GM10248 (cell line): ENCODE data around the gene ECI2.
A peak's percentile ranks its signal among the peaks of the same experiment; 100 is the strongest.

Source experiments
- CTCF ChIA-PET: fragments of 300-600 bp; sonication (Branson Sonifier 250); formaldehyde crosslinking; extraction: SDS; loops from one replicate; lab custom pipeline; 2021; ENCODE audit warnings: antibody characterized with exemption; lab: Yijun Ruan, JAX
- POLR2A ChIA-PET: fragments of 350-650 bp; sonication (Branson Sonifier 250); formaldehyde crosslinking; extraction: SDS; loops from one replicate; lab custom pipeline; 2020; ENCODE audit warnings: antibody characterized with exemption; lab: Yijun Ruan, JAX
- DNase-seq: peaks from one replicate; pipeline ENCODE4 v3.0.0; 2012; ENCODE audit errors: extremely low spot score
- TF ChIP-seq, protein P1 (sequence below): IDR thresholded peaks from 2 replicates; pipeline ENCODE4 v1.5.1; 2012; ENCODE audit warnings: mild to moderate bottlenecking, low read depth; ENCODE audit errors: extremely low read depth, missing control alignments, control extremely low read depth

The ECI2 gene

DNA sequence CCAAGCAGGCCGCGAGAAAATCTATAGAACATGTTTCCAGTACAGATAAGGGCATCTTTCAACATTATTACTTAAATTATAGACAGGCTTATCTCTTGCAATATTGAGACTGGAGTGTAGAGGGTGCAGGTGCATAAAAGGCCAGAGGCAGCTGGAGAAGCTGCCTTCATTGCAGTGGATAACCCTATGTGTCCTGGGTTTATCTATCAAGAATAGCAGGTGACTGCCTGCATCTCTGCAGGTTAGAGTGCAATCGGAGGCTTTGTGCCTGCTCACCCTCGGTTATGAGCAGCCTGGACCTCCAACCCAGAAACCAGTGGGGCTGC lies 28.7 kb upstream of the ECI2 start:
- ChIA-PET CTCF (no interaction called here), POLR2A (no interaction called here)
- TF ChIP-seq, protein P1, sequence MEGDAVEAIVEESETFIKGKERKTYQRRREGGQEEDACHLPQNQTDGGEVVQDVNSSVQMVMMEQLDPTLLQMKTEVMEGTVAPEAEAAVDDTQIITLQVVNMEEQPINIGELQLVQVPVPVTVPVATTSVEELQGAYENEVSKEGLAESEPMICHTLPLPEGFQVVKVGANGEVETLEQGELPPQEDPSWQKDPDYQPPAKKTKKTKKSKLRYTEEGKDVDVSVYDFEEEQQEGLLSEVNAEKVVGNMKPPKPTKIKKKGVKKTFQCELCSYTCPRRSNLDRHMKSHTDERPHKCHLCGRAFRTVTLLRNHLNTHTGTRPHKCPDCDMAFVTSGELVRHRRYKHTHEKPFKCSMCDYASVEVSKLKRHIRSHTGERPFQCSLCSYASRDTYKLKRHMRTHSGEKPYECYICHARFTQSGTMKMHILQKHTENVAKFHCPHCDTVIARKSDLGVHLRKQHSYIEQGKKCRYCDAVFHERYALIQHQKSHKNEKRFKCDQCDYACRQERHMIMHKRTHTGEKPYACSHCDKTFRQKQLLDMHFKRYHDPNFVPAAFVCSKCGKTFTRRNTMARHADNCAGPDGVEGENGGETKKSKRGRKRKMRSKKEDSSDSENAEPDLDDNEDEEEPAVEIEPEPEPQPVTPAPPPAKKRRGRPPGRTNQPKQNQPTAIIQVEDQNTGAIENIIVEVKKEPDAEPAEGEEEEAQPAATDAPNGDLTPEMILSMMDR: no peak
- no peak for DNase-seq

DNA sequence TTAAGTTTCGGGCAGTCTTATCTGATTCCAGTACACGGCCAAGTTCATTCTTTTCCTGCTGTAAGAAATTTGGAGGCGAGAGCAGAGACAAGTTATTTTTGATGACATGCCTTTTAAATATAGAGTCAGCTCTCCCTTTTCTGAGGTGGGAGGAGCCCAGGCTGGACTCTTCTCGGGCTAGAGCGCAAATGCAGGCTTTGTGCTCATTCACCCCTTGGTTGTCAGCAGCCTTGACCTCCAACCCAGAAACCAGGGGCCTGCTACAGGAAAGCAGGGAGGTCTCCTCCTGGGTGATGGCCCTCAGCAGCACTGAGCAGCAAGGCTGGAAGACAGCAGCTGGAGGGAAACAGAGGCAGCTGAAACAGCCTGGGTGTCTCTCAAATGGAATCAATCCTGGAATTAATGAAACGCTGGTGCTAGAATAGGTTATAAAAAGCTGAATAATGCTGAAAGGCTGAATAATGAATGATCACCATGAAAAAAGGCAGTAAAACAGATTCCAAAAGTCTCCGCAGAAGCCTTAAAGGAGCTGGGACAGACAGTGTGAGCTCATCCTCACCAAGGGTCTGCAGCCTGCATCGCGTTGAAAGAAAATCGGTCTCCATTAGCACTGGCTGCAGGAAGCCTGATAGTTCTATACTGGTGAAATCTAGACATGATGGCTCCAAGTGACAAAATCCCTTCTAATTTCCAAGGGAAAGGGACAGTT lies 28.2 kb upstream of the ECI2 start:
- ChIA-PET POLR2A (no interaction called here), CTCF (no interaction called here)
- no peak for DNase-seq
- TF ChIP-seq, protein P1: no peak

DNA sequence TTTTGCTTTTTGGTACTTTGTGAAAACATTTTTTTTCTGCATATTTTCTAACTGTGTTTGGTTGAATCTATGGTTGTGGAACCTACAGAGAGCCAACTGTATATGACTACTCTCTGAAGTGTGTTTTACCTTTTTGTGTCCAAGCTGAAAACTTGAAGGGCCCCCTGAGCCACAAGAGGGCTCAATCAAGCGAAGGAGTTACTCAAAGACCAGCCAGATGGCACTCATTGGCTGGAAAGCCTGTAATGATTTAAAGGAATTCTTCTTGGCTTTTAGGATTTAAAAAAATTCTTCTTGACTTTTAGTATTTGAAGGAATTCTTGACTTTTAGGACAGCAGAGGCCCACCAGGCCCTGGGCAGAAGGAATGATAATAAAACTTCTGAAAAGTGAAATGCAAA lies 27.0 kb upstream of the ECI2 start:
- CTCF ChIA-PET: interaction anchor here (1.0 kb wide), 1 partner anchor 48 kb away, joined by 3 read pairs; no protein-coding TSS in a partner anchor
- POLR2A ChIA-PET: no interaction called here
- DNase-seq: no peak
- TF ChIP-seq, protein P1: no peak

DNA sequence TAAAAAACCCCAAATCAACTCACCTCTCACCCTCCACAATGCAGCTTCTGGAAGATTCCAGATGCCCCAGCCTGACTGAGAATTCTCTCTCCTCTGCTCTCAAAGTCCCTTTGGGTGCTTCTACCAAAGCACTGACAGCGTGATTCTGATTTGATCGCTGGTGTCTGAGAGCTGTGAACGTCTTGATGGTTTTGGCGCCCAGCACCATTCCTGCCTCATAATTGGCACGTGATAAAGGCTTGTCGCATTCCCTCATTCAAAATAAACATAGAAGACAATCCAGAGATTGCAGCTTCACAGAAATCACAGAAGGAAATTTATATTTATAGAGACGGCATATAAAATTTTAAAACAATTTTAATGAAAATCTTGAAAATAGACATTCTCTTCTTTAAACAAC lies 24.1 kb upstream of the ECI2 start:
- TF ChIP-seq, protein P1: no peak
- ChIA-PET CTCF (no interaction called here), POLR2A (no interaction called here)
- no peak for DNase-seq

DNA sequence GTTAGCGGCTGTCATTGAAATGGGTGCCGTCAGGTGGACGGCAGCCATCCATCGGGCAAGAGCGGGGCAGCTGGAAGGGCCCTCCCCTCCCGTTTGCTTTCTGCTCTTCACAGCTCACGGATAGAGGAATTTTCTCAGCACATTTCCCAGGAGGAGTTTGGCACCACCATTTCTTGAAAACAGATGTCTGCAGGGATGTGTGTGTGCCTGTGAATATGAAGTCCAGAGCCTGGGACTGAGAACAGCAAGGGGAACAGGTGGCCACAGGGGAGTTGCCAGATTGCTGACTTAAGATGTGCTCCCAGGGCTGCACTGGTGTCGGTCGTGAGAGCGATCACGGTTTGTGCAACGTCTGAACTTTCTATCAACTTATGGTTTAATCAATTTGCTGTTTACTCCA lies 22.1 kb upstream of the ECI2 start:
- CTCF ChIA-PET: no interaction called here
- POLR2A ChIA-PET: no interaction called here
- TF ChIP-seq, protein P1: no peak
- no peak for DNase-seq

DNA sequence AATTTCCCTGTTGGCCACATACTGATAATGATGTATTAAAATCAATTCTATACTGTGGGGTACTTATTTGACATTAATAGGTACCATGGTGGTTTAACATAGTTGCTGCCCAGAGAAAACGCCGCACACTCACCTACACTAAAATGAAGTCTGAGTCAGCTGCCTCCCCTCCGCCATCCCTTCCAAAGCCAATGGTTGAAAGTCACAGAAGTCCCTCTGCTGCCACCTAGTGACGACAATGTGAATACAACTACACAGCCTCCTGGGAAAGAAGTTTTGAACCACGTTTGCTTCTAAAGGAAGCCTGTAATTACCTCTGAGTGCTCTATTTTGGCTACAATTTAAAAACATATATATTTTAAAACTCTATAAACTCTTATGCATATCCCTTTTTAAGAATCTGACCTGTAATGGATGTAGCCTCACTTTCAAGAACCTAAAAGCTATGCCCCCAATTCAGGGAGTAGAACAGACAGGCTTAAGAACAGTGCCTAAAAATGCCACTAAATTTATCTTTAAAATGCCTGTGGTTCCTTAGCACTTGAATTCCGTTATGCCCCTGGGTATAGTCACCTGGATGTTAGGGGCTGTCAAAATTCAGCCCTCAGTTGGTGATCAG lies 20.6 kb upstream of the ECI2 start:
- CTCF ChIA-PET: interaction anchor here (0.7 to 2.4 kb wide), 21 partner anchors 10 to 415 kb away, joined by 3 to 20 read pairs (median 3); partner anchors contain the start of gene ECI2
- peak; percentile 74 for DNase-seq
- TF ChIP-seq, protein P1: peak; percentile 76
- POLR2A ChIA-PET: no interaction called here
